GM12872 (cell line): ENCODE measurements around the gene RASGRP3.

Experiments used
- TF ChIP-seq, protein P1 (sequence below): IDR thresholded peaks from 3 replicates; pipeline ENCODE4 v1.5.1; 2011; ENCODE audit warnings: low read depth, mild to moderate bottlenecking, low read length, moderate library complexity; ENCODE audit not compliant: insufficient read depth

The RASGRP3 gene

DNA sequence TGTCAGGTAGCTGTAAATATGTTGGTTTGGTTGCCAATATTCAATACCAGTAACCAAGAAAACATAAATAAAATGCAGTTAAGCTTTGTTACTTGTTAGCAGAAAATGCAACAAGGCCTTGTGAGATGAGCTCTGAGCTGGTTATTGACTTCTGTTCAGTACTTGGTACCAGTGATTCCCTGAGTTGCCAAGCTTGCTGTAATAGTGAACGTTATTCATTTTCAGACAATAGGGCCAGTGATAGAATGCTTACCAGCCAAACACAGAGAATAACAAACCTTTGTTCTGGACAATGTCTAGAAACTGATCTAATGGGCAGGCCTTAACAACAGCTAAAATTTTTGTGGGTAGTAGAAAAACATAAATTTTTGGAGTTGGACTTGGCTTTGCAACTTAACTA, 29.5 kb downstream of the RASGRP3 start:
- TF ChIP-seq, protein P1, sequence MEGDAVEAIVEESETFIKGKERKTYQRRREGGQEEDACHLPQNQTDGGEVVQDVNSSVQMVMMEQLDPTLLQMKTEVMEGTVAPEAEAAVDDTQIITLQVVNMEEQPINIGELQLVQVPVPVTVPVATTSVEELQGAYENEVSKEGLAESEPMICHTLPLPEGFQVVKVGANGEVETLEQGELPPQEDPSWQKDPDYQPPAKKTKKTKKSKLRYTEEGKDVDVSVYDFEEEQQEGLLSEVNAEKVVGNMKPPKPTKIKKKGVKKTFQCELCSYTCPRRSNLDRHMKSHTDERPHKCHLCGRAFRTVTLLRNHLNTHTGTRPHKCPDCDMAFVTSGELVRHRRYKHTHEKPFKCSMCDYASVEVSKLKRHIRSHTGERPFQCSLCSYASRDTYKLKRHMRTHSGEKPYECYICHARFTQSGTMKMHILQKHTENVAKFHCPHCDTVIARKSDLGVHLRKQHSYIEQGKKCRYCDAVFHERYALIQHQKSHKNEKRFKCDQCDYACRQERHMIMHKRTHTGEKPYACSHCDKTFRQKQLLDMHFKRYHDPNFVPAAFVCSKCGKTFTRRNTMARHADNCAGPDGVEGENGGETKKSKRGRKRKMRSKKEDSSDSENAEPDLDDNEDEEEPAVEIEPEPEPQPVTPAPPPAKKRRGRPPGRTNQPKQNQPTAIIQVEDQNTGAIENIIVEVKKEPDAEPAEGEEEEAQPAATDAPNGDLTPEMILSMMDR, result no peak

DNA sequence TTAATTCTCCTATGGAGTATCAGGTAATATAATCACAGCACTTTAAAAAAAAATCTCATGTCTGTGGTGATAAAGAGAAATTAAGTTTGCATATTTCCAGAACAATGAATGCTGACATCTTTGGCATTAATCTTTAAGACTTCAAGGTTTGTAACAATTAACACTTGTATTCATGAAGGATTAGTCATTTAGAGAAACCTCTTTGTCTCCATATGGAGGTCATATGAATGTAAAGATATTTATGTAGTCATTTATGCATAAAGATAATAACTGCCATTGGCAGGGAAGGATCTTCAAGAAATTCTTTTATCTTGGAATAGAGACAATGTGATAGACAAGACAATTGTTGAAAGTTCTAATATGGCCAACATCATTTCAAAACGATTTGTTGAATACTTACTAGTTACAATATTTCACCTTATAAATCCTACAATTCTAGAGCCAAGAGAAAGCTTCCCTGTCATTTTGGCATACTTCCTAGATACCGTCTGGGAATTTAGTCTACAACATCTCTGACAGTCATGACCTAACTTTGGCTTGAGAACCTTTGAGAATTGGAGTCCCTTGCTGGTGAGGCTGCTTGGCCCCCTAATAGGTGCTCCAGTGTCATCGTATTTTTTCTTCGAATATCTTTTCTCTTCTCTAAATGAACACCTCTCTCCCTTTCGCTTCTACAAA, 33.6 kb downstream of the RASGRP3 start:
- TF ChIP-seq, protein P1, result no peak

DNA sequence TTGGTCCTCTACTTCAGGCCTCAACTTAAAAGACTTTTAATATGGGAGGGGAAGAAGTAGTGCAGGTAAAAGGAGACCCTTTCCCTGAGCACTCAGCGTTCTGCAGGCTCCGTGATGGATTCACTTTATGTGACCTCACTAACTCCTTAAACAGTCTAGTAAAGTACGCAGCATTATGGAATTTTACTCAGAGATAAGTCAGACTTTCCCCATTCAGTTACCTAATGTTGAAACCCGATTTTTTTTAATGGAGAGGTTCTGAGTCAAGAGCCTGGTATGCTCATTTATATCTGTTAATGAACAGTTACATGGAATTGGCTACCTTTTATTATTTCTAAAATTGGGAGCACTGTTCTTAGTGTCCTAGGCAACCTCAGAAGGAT, 34.1 kb downstream of the RASGRP3 start:
- TF ChIP-seq, protein P1, result no peak

DNA sequence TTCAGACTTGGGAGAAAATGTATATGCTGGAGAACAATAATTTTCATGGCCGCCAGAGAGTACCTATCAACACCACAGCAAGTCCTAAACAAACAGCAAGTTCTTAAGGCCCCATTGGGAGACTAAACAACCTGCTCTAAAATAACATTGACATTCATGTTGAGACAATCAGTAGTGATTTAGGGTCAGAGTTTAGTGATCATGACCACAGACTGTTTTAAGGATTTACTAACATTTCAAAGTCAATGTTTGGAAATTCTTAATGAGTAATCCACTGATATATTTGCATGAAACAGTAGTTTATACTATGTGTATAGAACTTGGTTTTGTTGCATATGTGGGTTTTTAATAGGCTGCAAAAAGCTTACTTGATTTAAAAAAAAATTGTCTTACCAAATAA, 34.7 kb downstream of the RASGRP3 start:
- TF ChIP-seq, protein P1, result no peak

DNA sequence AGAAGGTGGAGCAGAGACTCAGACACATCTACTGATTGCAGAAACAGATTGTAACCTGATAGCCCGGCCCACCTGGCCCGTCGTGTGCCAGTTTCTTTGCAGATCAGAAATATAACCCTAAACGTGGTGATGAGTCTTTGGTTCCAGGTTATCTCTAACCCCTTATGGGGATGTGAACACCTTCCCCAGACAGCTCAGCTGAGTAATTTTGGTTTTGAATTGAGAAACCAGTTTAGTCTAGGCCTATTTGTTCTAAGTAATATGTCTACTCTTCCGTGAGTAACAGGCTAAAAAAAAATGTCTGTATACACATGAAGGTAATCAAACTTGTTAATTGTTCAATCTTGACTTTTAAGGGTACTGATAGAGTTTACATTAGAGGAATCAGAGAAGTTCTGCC, 35.7 kb downstream of the RASGRP3 start:
- TF ChIP-seq, protein P1, result no peak

DNA sequence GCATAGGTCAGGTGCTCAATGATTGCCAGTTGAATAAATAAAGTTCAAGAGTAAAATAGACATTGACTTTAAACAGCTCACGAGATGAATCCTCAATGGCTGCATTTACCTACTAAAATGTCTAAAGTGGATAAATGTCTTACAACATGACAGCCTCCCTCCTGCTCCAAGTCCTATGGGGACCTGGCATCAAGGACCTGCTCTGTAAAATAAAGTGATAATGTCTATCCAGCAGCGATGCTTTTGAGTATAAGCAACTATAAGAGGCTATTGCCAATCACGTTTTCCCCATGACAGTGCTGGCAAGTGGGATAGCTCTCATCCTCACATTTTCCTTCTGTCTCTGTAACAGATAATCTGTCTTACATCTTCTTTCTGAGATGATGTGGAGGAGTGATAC, 37.0 kb downstream of the RASGRP3 start:
- TF ChIP-seq, protein P1, result no peak

DNA sequence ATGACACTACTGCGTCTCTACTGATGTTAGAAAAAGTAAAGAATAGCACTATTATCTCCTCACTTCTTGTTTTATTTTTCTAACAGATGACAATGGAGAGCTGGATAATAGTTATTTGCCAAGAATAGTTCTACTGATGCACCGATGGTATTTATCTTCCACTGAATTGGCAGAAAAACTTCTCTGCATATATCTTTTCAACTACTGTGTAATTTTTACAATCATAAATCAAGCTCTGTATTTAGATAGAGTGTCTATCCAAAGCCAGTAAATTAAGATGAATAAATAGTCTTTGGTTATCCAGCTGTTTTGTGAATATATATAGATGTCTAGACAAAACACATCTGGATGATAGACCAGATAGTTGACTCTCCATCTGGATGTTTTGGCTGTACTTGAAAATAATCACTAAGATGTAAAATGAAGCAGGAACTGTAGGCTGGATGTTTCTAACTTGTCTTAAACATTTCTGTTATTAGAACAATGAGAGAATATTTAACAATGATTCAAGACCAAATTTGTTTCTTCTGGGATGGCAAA, 40.1 kb downstream of the RASGRP3 start:
- TF ChIP-seq, protein P1, result no peak
